Astrocyte (in vitro differentiated cells and primary cell): ENCODE results near the gene ZNRF4. TPM values are rescaled to one million over a fixed set of nuclear protein-coding genes. Genes with fewer than 3 reads are reported as not detected.

Source experiments
- DNase-seq: peaks from one replicate; pipeline ENCODE4 v3.0.0-alpha.2; 2010; ENCODE audit warnings: low read depth
- FAIRE-seq: peaks from 2 replicates; lab custom pipeline; 2011; peaks lifted over from hg19 to GRCh38; lab: Jason Lieb, UNC
- H2AFZ ChIP-seq: 2 replicates; pipeline ENCODE4 v1.6.0; 2012; ENCODE audit warnings: low read depth, low read length, inconsistent platforms
- H3K27ac ChIP-seq: 2 replicates; pipeline ENCODE4 v1.5.1; 2011; ENCODE audit warnings: low read depth, low read length, inconsistent platforms
- H3K27me3 ChIP-seq: 2 replicates; pipeline ENCODE4 v1.6.0; 2011; ENCODE audit warnings: low read length, inconsistent platforms; ENCODE audit not compliant: insufficient read depth
- H3K36me3 ChIP-seq: 2 replicates; pipeline ENCODE4 v1.5.1; 2011; ENCODE audit warnings: low read length, inconsistent platforms; ENCODE audit not compliant: insufficient read depth
- H3K4me1 ChIP-seq: 2 replicates; pipeline ENCODE4 v1.5.1; 2011; ENCODE audit warnings: low read length, inconsistent platforms; ENCODE audit not compliant: insufficient read depth
- H3K4me2 ChIP-seq: 2 replicates; pipeline ENCODE4 v1.6.0; 2012; ENCODE audit warnings: low read length, inconsistent platforms
- H3K4me3 ChIP-seq: 2 replicates; pipeline ENCODE4 v1.5.1; 2011; ENCODE audit warnings: low read depth, mild to moderate bottlenecking, low read length, inconsistent platforms; ENCODE audit not compliant: insufficient read depth
- H3K79me2 ChIP-seq: 2 replicates; pipeline ENCODE4 v1.6.0; 2012; ENCODE audit warnings: mild to moderate bottlenecking, low read length, inconsistent platforms; ENCODE audit not compliant: insufficient read depth
- H3K9ac ChIP-seq: 2 replicates; pipeline ENCODE4 v1.6.0; 2012; ENCODE audit warnings: mild to moderate bottlenecking, low read length, inconsistent platforms
- H3K9me3 ChIP-seq: 2 replicates; pipeline ENCODE4 v1.5.1; 2012; ENCODE audit warnings: low read depth, mild to moderate bottlenecking, low read length, inconsistent platforms; ENCODE audit not compliant: insufficient read depth
- H4K20me1 ChIP-seq: 2 replicates; pipeline ENCODE4 v1.6.0; 2012; ENCODE audit warnings: low read length, inconsistent platforms; ENCODE audit not compliant: insufficient read depth
- H3K27ac Mint-ChIP-seq: one replicate; pipeline ENCODE4 v1.8.0; 2021; ENCODE audit warnings: mild to moderate bottlenecking, mixed read lengths; ENCODE audit not compliant: unreplicated experiment
- H3K27me3 Mint-ChIP-seq: one replicate; pipeline ENCODE4 v1.8.0; 2021; ENCODE audit warnings: low read depth, mixed read lengths; ENCODE audit not compliant: unreplicated experiment
- H3K36me3 Mint-ChIP-seq: one replicate; pipeline ENCODE4 v1.8.0; 2021; ENCODE audit warnings: low read depth, mixed read lengths; ENCODE audit not compliant: unreplicated experiment
- H3K4me1 Mint-ChIP-seq: one replicate; pipeline ENCODE4 v1.8.0; 2021; ENCODE audit warnings: low read depth, mixed read lengths; ENCODE audit not compliant: unreplicated experiment
- H3K4me3 Mint-ChIP-seq: one replicate; pipeline ENCODE4 v1.8.0; 2021; ENCODE audit warnings: mild to moderate bottlenecking, moderate library complexity, mixed read lengths; ENCODE audit not compliant: unreplicated experiment
- H3K9me3 Mint-ChIP-seq: one replicate; pipeline ENCODE4 v1.8.0; 2021; ENCODE audit warnings: mild to moderate bottlenecking, mixed read lengths; ENCODE audit not compliant: unreplicated experiment
- CTCF ChIP-seq: IDR thresholded peaks from 2 replicates; pipeline ENCODE4 v1.5.1; 2011; ENCODE audit warnings: low read depth, mild to moderate bottlenecking, inconsistent platforms, low read length, moderate library complexity; ENCODE audit not compliant: insufficient read depth
- EZH2 ChIP-seq: IDR thresholded peaks from 2 replicates; pipeline ENCODE4 v1.6.1; 2012; ENCODE audit warnings: mild to moderate bottlenecking, low read length, inconsistent platforms; ENCODE audit not compliant: insufficient read depth
- total RNA-seq: library from RNA; stranded (reverse); gene quantifications from 2 replicates; pipeline ENCODE4 v1.2.1, GENCODE V29; 2021

ZNRF4 gene
- total RNA-seq, 1 donor from 2014 or later: not detected

GRCh38 chr19:5458420-5458819, 3.2 kb downstream of the ZNRF4 start:
- Histone ChIP-seq H3K27me3 (no peaks in the 10 kb centered on the region), H3K4me3 (no peak overlapping the region), H4K20me1 (no peaks in the 10 kb centered on the region), H3K9me3 (no peaks in the 10 kb centered on the region), H3K27ac (no peak overlapping the region), H3K4me1 (no peaks in the 10 kb centered on the region), H3K79me2 (no peaks in the 10 kb centered on the region), H3K36me3 (no peaks in the 10 kb centered on the region), H3K9ac (no peak overlapping the region), H2AFZ (no peak overlapping the region), H3K4me2 (no peak overlapping the region)
- Mint-ChIP-seq H3K27ac (peak overlapping the region; percentile 4), H3K4me1 (no peaks in the 10 kb centered on the region), H3K36me3 (peaks cover 5% of the 10 kb centered on the region), H3K9me3 (peaks cover 22% of the 10 kb centered on the region), H3K27me3 (peaks cover 36% of the 10 kb centered on the region), H3K4me3 (no peak overlapping the region)
- no peak for TF ChIP-seq CTCF
- TF ChIP-seq EZH2: no peak
- no peak for DNase-seq
- no peak for FAIRE-seq

GRCh38 chr19:5459360-5459759, 4.1 kb downstream of the ZNRF4 start:
- FAIRE-seq (no peak), DNase-seq (no peak)
- Histone ChIP-seq H3K9ac (no peak overlapping the region), H3K9me3 (no peaks in the 10 kb centered on the region), H3K27me3 (no peaks in the 10 kb centered on the region), H3K27ac (no peak overlapping the region), H3K4me1 (no peaks in the 10 kb centered on the region), H3K79me2 (no peaks in the 10 kb centered on the region), H3K4me2 (no peak overlapping the region), H2AFZ (no peak overlapping the region), H3K4me3 (no peak overlapping the region), H3K36me3 (no peaks in the 10 kb centered on the region), H4K20me1 (no peaks in the 10 kb centered on the region)
- Mint-ChIP-seq H3K4me3 (no peak overlapping the region), H3K27me3 (peaks cover 40% of the 10 kb centered on the region), H3K36me3 (peaks cover 3% of the 10 kb centered on the region), H3K9me3 (peaks cover 24% of the 10 kb centered on the region), H3K27ac (no peak overlapping the region), H3K4me1 (no peaks in the 10 kb centered on the region)
- no peak for TF ChIP-seq EZH2
- no peak for TF ChIP-seq CTCF

- TF ChIP-seq EZH2 (no peak), CTCF (no peak)
- Histone ChIP-seq H3K4me2 (no peak overlapping the region), H3K27me3 (peaks cover 5% of the 10 kb centered on the region), H3K9me3 (no peaks in the 10 kb centered on the region), H3K36me3 (no peaks in the 10 kb centered on the region), H4K20me1 (no peaks in the 10 kb centered on the region), H3K4me1 (no peaks in the 10 kb centered on the region), H3K9ac (no peak overlapping the region), H2AFZ (no peak overlapping the region), H3K27ac (no peak overlapping the region), H3K79me2 (no peaks in the 10 kb centered on the region), H3K4me3 (no peak overlapping the region)
- peaks cover 3% of the 10 kb centered on the region for H3K36me3 Mint-ChIP-seq
- no peak overlapping the region for H3K4me3 Mint-ChIP-seq
- no peaks in the 10 kb centered on the region for H3K4me1 Mint-ChIP-seq
- no peak for DNase-seq
- peaks cover 22% of the 10 kb centered on the region for H3K9me3 Mint-ChIP-seq
- no peak overlapping the region for H3K27ac Mint-ChIP-seq
- H3K27me3 Mint-ChIP-seq: peaks cover 43% of the 10 kb centered on the region
- no peak for FAIRE-seq
Observed at GRCh38 chr19:5460748-5461147, 5.5 kb downstream of the ZNRF4 start.
